ENCODE data around the gene SAP30BP. TPM values are rescaled to one million over a fixed set of nuclear protein-coding genes. Genes with fewer than 3 reads are reported as not detected.
A peak's percentile ranks its signal among the peaks of the same experiment; 100 is the strongest.

Gene SAP30BP
- total and polyA plus RNA-seq, 4 donors = 20.9 to 33.4 (median 30.2) TPM

DNA sequence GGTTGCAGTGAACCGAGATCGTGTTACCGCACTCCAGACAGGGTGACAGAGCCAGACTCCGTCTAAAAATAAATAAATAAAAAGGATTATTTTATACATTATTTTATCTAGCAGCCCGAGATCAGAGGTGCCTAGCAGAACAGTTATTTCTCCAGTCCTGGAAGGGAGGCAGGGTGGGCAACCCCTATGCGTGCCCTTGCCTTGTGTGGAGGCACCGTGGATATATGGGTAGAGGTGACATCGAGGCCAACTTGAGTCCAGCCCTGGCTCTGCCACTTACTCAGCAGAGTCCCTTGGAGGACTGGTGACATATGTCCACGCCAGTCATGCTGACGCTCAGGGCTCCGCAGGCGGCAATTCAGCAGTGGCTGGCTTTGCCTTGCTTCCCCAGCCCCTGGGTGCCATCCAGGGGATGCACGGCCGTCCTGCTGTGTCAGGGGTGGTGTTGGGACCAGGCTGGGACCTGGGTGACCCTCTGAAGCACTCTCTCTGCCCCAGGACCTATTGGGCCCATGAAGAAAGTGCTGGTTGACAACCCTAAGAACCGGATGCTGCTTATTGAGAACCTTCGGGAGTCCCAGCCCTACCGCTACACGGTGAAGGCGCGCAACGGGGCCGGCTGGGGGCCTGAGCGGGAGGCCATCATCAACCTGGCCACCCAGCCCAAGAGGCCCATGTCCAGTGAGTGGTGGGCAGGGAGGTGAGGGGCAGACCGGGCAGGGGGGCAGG lies 84.7 kb downstream of the SAP30BP start:
- H3K4me1 ChIP-seq (ENCODE audit: control insufficient read depth in 4 of 4, insufficient read depth in 4 of 4, low read length in 3 of 4) = peaks cover 8 to 40% (median 17%) of the 10 kb centered on the region in 4 donors
- DNase-seq (ENCODE audit: low spot score) = no peak
- H3K36me3 ChIP-seq (ENCODE audit: control insufficient read depth in 4 of 4, insufficient read depth in 3 of 4, low read depth in 1 of 4, low read length in 3 of 4) = no peaks in the 10 kb centered on the region
- H3K9ac ChIP-seq (ENCODE audit: low read depth in 1 of 2, low read length in 2 of 2) = no peak overlapping the region
- H3K27me3 ChIP-seq (ENCODE audit: control insufficient read depth in 4 of 4, insufficient read depth in 4 of 4, low read length in 3 of 4) = no peaks in the 10 kb centered on the region
- 91% methylated on average over 24 of the region's 24 CpGs for WGBS
- H3K27ac ChIP-seq (ENCODE audit: low read depth in 1 of 2, low read length in 2 of 2) = no peak overlapping the region
- no peak overlapping the region for H3K4me3 ChIP-seq (ENCODE audit: low read depth in 1 of 3, low read length in 3 of 3)
- no peaks in the 10 kb centered on the region for H3K9me3 ChIP-seq (ENCODE audit: control insufficient read depth in 4 of 4, low read length in 3 of 4)
- TF ChIP-seq, protein P1, sequence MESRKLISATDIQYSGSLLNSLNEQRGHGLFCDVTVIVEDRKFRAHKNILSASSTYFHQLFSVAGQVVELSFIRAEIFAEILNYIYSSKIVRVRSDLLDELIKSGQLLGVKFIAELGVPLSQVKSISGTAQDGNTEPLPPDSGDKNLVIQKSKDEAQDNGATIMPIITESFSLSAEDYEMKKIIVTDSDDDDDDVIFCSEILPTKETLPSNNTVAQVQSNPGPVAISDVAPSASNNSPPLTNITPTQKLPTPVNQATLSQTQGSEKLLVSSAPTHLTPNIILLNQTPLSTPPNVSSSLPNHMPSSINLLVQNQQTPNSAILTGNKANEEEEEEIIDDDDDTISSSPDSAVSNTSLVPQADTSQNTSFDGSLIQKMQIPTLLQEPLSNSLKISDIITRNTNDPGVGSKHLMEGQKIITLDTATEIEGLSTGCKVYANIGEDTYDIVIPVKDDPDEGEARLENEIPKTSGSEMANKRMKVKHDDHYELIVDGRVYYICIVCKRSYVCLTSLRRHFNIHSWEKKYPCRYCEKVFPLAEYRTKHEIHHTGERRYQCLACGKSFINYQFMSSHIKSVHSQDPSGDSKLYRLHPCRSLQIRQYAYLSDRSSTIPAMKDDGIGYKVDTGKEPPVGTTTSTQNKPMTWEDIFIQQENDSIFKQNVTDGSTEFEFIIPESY (IDR thresholded peaks at IDR 0.05) = no peak
- TF ChIP-seq FOXA2 (IDR thresholded peaks at IDR 0.05) = no peak
- TF ChIP-seq FOXA1 (IDR thresholded peaks at IDR 0.05) = no peak
- TF ChIP-seq EGR1 (IDR thresholded peaks at IDR 0.05; ENCODE audit: low read depth in 2 of 2) = no peak
- TF ChIP-seq HNF4G (IDR thresholded peaks at IDR 0.05) = no peak

DNA sequence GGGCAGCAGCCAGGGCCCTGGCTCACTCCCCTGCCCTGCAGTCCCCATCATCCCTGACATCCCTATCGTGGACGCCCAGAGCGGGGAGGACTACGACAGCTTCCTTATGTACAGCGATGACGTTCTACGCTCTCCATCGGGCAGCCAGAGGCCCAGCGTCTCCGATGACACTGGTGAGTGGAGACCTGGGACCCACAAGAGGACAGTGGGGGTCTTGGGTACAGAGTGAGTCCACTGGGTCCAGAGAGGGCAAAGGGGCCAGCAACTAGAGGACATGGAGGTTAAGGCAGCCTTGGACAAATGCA lies 85.2 kb downstream of the SAP30BP start:
- no peak overlapping the region for H3K4me3 ChIP-seq (ENCODE audit: low read depth in 1 of 3, low read length in 3 of 3)
- H3K27me3 ChIP-seq (ENCODE audit: control insufficient read depth in 4 of 4, insufficient read depth in 4 of 4, low read length in 3 of 4) = no peaks in the 10 kb centered on the region
- peaks cover 0 to 2% (median 0%) of the 10 kb centered on the region in 4 donors for H3K36me3 ChIP-seq (ENCODE audit: control insufficient read depth in 4 of 4, insufficient read depth in 3 of 4, low read depth in 1 of 4, low read length in 3 of 4)
- DNase-seq (ENCODE audit: low spot score) = no peak
- no peak overlapping the region for H3K27ac ChIP-seq (ENCODE audit: low read depth in 1 of 2, low read length in 2 of 2)
- WGBS = 96% methylated on average over 10 of the region's 10 CpGs
- H3K9ac ChIP-seq (ENCODE audit: low read depth in 1 of 2, low read length in 2 of 2) = no peak overlapping the region
- TF ChIP-seq, protein P2, sequence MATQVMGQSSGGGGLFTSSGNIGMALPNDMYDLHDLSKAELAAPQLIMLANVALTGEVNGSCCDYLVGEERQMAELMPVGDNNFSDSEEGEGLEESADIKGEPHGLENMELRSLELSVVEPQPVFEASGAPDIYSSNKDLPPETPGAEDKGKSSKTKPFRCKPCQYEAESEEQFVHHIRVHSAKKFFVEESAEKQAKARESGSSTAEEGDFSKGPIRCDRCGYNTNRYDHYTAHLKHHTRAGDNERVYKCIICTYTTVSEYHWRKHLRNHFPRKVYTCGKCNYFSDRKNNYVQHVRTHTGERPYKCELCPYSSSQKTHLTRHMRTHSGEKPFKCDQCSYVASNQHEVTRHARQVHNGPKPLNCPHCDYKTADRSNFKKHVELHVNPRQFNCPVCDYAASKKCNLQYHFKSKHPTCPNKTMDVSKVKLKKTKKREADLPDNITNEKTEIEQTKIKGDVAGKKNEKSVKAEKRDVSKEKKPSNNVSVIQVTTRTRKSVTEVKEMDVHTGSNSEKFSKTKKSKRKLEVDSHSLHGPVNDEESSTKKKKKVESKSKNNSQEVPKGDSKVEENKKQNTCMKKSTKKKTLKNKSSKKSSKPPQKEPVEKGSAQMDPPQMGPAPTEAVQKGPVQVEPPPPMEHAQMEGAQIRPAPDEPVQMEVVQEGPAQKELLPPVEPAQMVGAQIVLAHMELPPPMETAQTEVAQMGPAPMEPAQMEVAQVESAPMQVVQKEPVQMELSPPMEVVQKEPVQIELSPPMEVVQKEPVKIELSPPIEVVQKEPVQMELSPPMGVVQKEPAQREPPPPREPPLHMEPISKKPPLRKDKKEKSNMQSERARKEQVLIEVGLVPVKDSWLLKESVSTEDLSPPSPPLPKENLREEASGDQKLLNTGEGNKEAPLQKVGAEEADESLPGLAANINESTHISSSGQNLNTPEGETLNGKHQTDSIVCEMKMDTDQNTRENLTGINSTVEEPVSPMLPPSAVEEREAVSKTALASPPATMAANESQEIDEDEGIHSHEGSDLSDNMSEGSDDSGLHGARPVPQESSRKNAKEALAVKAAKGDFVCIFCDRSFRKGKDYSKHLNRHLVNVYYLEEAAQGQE (IDR thresholded peaks at IDR 0.05) = no peak
- TF ChIP-seq FOXA1 (IDR thresholded peaks at IDR 0.05) = no peak
- H3K4me1 ChIP-seq (ENCODE audit: control insufficient read depth in 4 of 4, insufficient read depth in 4 of 4, low read length in 3 of 4) = peaks cover 8 to 45% (median 17%) of the 10 kb centered on the region in 4 donors
- no peaks in the 10 kb centered on the region for H3K9me3 ChIP-seq (ENCODE audit: control insufficient read depth in 4 of 4, low read length in 3 of 4)

DNA sequence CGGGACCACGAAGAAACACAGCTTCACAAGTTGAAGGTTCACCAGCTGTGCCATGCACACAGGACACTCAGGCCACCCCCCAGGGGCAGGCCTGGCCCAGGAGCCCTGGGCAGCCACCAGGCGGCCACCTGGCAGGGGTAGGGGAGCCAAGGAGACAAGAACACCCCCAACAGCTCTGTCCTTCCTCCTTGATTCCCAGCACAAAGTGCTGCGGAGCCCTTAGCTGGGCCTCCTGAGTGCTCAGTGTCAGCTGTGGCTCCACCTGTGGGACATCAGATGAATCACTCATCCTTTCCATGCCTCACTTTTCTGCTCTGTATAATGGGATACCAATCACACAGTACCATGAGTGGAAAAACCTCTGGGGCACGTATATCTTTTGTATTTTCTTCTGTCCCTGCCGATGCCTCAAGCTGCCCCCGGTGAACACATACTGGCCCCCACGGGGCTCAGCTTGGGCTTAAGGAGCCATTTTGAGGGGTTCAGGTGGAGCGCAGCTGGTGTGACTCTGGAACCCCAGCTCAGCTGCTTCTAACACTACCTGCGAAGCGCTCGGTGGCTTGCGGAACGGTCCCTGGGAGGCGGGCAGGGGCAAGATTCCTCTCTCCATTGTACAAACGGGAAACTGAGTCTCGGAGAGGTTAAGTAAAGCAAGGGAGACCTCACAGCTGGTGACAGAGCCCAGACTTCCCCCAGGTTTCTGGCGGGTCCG lies 85.8 kb downstream of the SAP30BP start:
- Histone ChIP-seq H3K9me3 (ENCODE audit: control insufficient read depth in 4 of 4, low read length in 3 of 4) (no peaks in the 10 kb centered on the region), H3K4me1 (ENCODE audit: control insufficient read depth in 4 of 4, insufficient read depth in 4 of 4, low read length in 3 of 4) (peaks cover 8 to 41% (median 17%) of the 10 kb centered on the region in 4 donors), H3K9ac (ENCODE audit: low read depth in 1 of 2, low read length in 2 of 2) (no peak overlapping the region), H3K36me3 (ENCODE audit: control insufficient read depth in 4 of 4, insufficient read depth in 3 of 4, low read depth in 1 of 4, low read length in 3 of 4) (peaks cover 0 to 6% (median 2%) of the 10 kb centered on the region in 4 donors), H3K27ac (ENCODE audit: low read depth in 1 of 2, low read length in 2 of 2) (no peak overlapping the region), H3K4me3 (ENCODE audit: low read depth in 1 of 3, low read length in 3 of 3) (peak overlapping the region in 1 of 3 donors; percentile 49), H3K27me3 (ENCODE audit: control insufficient read depth in 4 of 4, insufficient read depth in 4 of 4, low read length in 3 of 4) (no peaks in the 10 kb centered on the region)
- no peak for DNase-seq (ENCODE audit: low spot score)
- TF ChIP-seq RAD21 (IDR thresholded peaks at IDR 0.05) (no peak), SP1 (IDR thresholded peaks at IDR 0.05) (no peak), EGR1 (IDR thresholded peaks at IDR 0.05; ENCODE audit: low read depth in 2 of 2) (no peak), YY1 (IDR thresholded peaks at IDR 0.05) (no peak), TAF1 (conservative IDR thresholded peaks at IDR 0.05) (no peak), GABPA (IDR thresholded peaks at IDR 0.05 in 1 of 2, conservative IDR thresholded peaks at IDR 0.05 in 1 of 2) (no peak), NR2F2 (IDR thresholded peaks at IDR 0.05) (no peak), FOXA2 (IDR thresholded peaks at IDR 0.05) (no peak)
- TF ChIP-seq, protein P2 (IDR thresholded peaks at IDR 0.05) = no peak
- TF ChIP-seq, protein P3, sequence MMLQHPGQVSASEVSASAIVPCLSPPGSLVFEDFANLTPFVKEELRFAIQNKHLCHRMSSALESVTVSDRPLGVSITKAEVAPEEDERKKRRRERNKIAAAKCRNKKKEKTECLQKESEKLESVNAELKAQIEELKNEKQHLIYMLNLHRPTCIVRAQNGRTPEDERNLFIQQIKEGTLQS (IDR thresholded peaks at IDR 0.05) = no peak
- 73% methylated on average over 19 of the region's 19 CpGs for WGBS
